AG04450 (cell line): Measurements from ENCODE around the gene SLC9A5. TPM values are rescaled to one million over a fixed set of nuclear protein-coding genes. Genes with fewer than 3 reads are reported as not detected.

Experiments used
- CTCF ChIA-PET: fragments of 300-600, 350-600 bp; formaldehyde crosslinking; extraction: SDS; loops from one replicate; lab custom pipeline; 2022; ENCODE audit warnings: antibody characterized with exemption, inconsistent platforms; lab: Charles Lee
- POLR2A ChIA-PET: fragments of 350-600 bp; formaldehyde crosslinking; extraction: SDS; loops from one replicate; lab custom pipeline; 2021; ENCODE audit warnings: antibody characterized with exemption, inconsistent platforms; lab: Yijun Ruan, JAX
- DNase-seq: peaks from one replicate; pipeline ENCODE4 v3.0.0-alpha.2; 2011; ENCODE audit warnings: low read depth, low spot score
- H3K27ac ChIP-seq: one replicate; pipeline ENCODE4 v1.5.1; 2012; ENCODE audit warnings: low read depth, low read length, control low read depth
- H3K27me3 ChIP-seq: one replicate; pipeline ENCODE4 v1.6.0; 2012; ENCODE audit warnings: low read length; ENCODE audit not compliant: control insufficient read depth, insufficient read depth
- H3K4me3 ChIP-seq: 2 replicates; pipeline ENCODE4 v1.5.1; 2011; ENCODE audit warnings: mild to moderate bottlenecking, low read depth, low read length, control low read depth
- H3K9me3 ChIP-seq: 2 replicates; pipeline ENCODE4 v1.5.1; 2012; ENCODE audit warnings: low read length; ENCODE audit not compliant: control insufficient read depth, insufficient read depth
- polyA plus RNA-seq: library from polyadenylated mRNA; depleted of rRNA; stranded (reverse); fragments of >200 nt; gene quantifications from 2 replicates; pipeline ENCODE4 v1.2.3, GENCODE V29; 2011
- TF ChIP-seq, protein P1 (sequence below): IDR thresholded peaks from 2 replicates; pipeline ENCODE4 v1.5.1; 2011; ENCODE audit warnings: low read depth, low read length, control low read depth, inconsistent platforms

SLC9A5 gene
- polyA plus RNA-seq, 1 experiment, result 2.4 TPM

DNA sequence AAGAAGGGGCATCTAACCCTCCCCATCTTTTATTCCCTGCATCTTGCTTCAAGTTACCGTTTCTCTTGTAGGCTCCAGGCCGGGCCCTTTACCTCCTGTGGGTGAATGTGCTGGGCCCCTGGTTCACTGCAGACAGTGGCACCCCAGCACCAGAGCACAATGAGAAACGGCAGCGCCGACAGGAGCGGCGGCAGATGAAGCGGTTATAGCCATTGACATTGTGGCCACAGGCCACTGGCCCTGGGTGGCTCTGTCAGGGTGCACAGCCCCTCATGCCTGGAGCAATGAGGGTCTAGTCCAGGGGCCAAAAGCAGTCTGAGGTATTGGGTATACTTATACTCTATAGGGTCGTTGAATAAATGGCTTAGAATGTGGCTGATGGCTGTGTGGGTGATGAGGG is 19.9 kb upstream of the SLC9A5 start:
- POLR2A ChIA-PET, result no interaction called here
- no peak overlapping the region for H3K4me3 ChIP-seq
- H3K27ac ChIP-seq, result no peak overlapping the region
- CTCF ChIA-PET, result no interaction called here
- DNase-seq, result no peak
- no peaks in the 10 kb centered on the region; the same call in 1 of the 2 replicates for H3K9me3 ChIP-seq
- TF ChIP-seq, protein P1, sequence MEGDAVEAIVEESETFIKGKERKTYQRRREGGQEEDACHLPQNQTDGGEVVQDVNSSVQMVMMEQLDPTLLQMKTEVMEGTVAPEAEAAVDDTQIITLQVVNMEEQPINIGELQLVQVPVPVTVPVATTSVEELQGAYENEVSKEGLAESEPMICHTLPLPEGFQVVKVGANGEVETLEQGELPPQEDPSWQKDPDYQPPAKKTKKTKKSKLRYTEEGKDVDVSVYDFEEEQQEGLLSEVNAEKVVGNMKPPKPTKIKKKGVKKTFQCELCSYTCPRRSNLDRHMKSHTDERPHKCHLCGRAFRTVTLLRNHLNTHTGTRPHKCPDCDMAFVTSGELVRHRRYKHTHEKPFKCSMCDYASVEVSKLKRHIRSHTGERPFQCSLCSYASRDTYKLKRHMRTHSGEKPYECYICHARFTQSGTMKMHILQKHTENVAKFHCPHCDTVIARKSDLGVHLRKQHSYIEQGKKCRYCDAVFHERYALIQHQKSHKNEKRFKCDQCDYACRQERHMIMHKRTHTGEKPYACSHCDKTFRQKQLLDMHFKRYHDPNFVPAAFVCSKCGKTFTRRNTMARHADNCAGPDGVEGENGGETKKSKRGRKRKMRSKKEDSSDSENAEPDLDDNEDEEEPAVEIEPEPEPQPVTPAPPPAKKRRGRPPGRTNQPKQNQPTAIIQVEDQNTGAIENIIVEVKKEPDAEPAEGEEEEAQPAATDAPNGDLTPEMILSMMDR, result no peak
- no peaks in the 10 kb centered on the region for H3K27me3 ChIP-seq

- POLR2A ChIA-PET, result interaction anchor here (0.8 to 1.9 kb wide), 3 partner anchors 11 to 17 kb away, joined by 3 to 6 read pairs (median 3); partner anchors contain the start of gene FHOD1
- no peak for DNase-seq
- no peaks in the 10 kb centered on the region; the same call in 1 of the 2 replicates for H3K9me3 ChIP-seq
These were observed 18.6 kb upstream of the SLC9A5 start for GRCh38 chr16:67229906-67230808.

GRCh38 chr16:67230809-67231660 is 17.7 kb upstream of the SLC9A5 start:
- Histone ChIP-seq H3K9me3 (no peaks in the 10 kb centered on the region; the same call in 1 of the 2 replicates), H3K27ac (no peak overlapping the region), H3K27me3 (no peaks in the 10 kb centered on the region), H3K4me3 (no peak overlapping the region)
- POLR2A ChIA-PET, result interaction anchor here (0.6 to 1.9 kb wide), 7 partner anchors 9 to 363 kb away, joined by 3 to 6 read pairs (median 3); partner anchors contain the start of gene FHOD1
- TF ChIP-seq, protein P1, result no peak
- CTCF ChIA-PET, result interaction anchor here (0.5 kb wide), 1 partner anchor 163 kb away, joined by 6 read pairs; no protein-coding TSS in a partner anchor
- DNase-seq, result no peak

More at GRCh38 chr16:67229906-67230808, 18.6 kb upstream of the SLC9A5 start:
- H3K27me3 ChIP-seq, result no peaks in the 10 kb centered on the region
- CTCF ChIA-PET, result no interaction called here
- H3K4me3 ChIP-seq, result no peak overlapping the region
- TF ChIP-seq, protein P1, result no peak
- no peak overlapping the region for H3K27ac ChIP-seq

- ChIA-PET CTCF (no interaction called here), POLR2A (interaction anchor here (0.6 to 1.9 kb wide), 3 partner anchors 11 to 14 kb away, joined by 3 to 8 read pairs (median 3); partner anchors contain the start of gene FHOD1)
- peaks cover 4% of the 10 kb centered on the region; the same call in 1 of the 2 replicates for H3K9me3 ChIP-seq
- H3K27ac ChIP-seq, result no peak overlapping the region
- no peak for DNase-seq
- no peak overlapping the region for H3K4me3 ChIP-seq
- H3K27me3 ChIP-seq, result no peaks in the 10 kb centered on the region
- TF ChIP-seq, protein P1, result no peak
These were observed 15.2 kb upstream of the SLC9A5 start for GRCh38 chr16:67233596-67233995.
